HL-60 (cell line): ENCODE measurements around the gene INAFM2.

Experiments used
- DNase-seq, 2 experiments: peaks; one replicate each; pipeline ENCODE4 v3.0.0-alpha.2; 2010 to 2020; ENCODE audit warnings: low read depth in 1 of 2, low spot score in 1 of 2
- H3K27ac ChIP-seq: fragments of 250-450 bp; sonication (Bioruptor Pico); replicated peaks from 2 replicates; pipeline ENCODE4 v1.5.1; 2020; ENCODE audit warnings: mild to moderate bottlenecking, moderate library complexity
- H3K27me3 ChIP-seq: fragments of 250-450 bp; sonication (Bioruptor Pico); 2 replicates; pipeline ENCODE4 v1.5.1; 2021; ENCODE audit warnings: mild to moderate bottlenecking, moderate library complexity; ENCODE audit not compliant: insufficient read depth, poor library complexity, severe bottlenecking
- H3K4me3 ChIP-seq: replicated peaks from 2 replicates; pipeline ENCODE4 v1.5.1; 2011; ENCODE audit warnings: mild to moderate bottlenecking, control low read depth, low read length; ENCODE audit not compliant: insufficient read depth
- CTCF ChIP-seq: IDR thresholded peaks from one replicate; pipeline ENCODE4 v1.5.1; 2011; ENCODE audit warnings: low read length, control low read depth, inconsistent platforms; ENCODE audit not compliant: insufficient read depth
- GABPA ChIP-seq: IDR thresholded peaks from 2 replicates; pipeline ENCODE4 v1.6.1; 2012; ENCODE audit warnings: low read depth
- POLR2AphosphoS5 ChIP-seq: IDR thresholded peaks from 2 replicates; pipeline ENCODE4 v1.6.1; 2012; ENCODE audit warnings: low read depth
- REST ChIP-seq: IDR thresholded peaks from 2 replicates; pipeline ENCODE4 v1.6.1; 2012; ENCODE audit warnings: low read depth; ENCODE audit not compliant: insufficient replicate concordance
- SPI1 ChIP-seq: IDR thresholded peaks from 2 replicates; pipeline ENCODE4 v1.6.1; 2012; ENCODE audit warnings: low read depth, mild to moderate bottlenecking, borderline replicate concordance

The INAFM2 gene

GRCh38 chr15:40290918-40291574, 32.4 kb upstream of the INAFM2 start:
- Histone ChIP-seq H3K4me3 (no peak overlapping the region), H3K27me3 (no peaks in the 10 kb centered on the region), H3K27ac (no peak overlapping the region)
- TF ChIP-seq REST (no peak), POLR2AphosphoS5 (no peak), GABPA (no peak), CTCF (no peak), SPI1 (no peak)
- no peak for DNase-seq

GRCh38 chr15:40292246-40292645, 31.2 kb upstream of the INAFM2 start:
- Histone ChIP-seq H3K27ac (no peak overlapping the region), H3K27me3 (no peaks in the 10 kb centered on the region), H3K4me3 (no peak overlapping the region)
- TF ChIP-seq SPI1: no peak
- no peak for TF ChIP-seq POLR2AphosphoS5
- TF ChIP-seq GABPA: no peak
- no peak for TF ChIP-seq REST
- TF ChIP-seq CTCF: no peak
- no peak for DNase-seq

- no peak for DNase-seq
- Histone ChIP-seq H3K27me3 (no peaks in the 10 kb centered on the region), H3K27ac (no peak overlapping the region), H3K4me3 (no peak overlapping the region)
- no peak for TF ChIP-seq SPI1
- TF ChIP-seq REST: no peak
- no peak for TF ChIP-seq CTCF
These were observed 30.5 kb upstream of the INAFM2 start for GRCh38 chr15:40293006-40293405.
